Calu3 (cell line): ENCODE measurements around the gene ACAD8. TPM values are rescaled to one million over a fixed set of nuclear protein-coding genes. Genes with fewer than 3 reads are reported as not detected.

Experiments used
- BruUV-seq: library from RNA; stranded (reverse); fragments of 400-500 nt; replicated peaks from 2 replicates; lab custom pipeline; 2021; lab: Mats Ljungman, UMichigan
- CTCF ChIA-PET: fragments of 300-600 bp; sonication (Branson Sonifier 250); formaldehyde crosslinking; loops from one replicate; lab custom pipeline; 2022; ENCODE audit warnings: antibody characterized with exemption; lab: Charles Lee
- DNase-seq: peaks from one replicate; pipeline ENCODE4 v3.0.0; 2022
- H3K27ac Mint-ChIP-seq: one replicate; pipeline ENCODE4 v1.8.0; 2022; ENCODE audit warnings: mixed read lengths; ENCODE audit not compliant: unreplicated experiment
- H3K27me3 Mint-ChIP-seq: one replicate; pipeline ENCODE4 v1.8.0; 2022; ENCODE audit warnings: mixed read lengths; ENCODE audit not compliant: unreplicated experiment
- H3K36me3 Mint-ChIP-seq: one replicate; pipeline ENCODE4 v1.8.0; 2022; ENCODE audit warnings: mild to moderate bottlenecking, moderate library complexity, mixed read lengths; ENCODE audit not compliant: insufficient read depth, unreplicated experiment
- H3K4me1 Mint-ChIP-seq: one replicate; pipeline ENCODE4 v1.8.0; 2022; ENCODE audit warnings: mild to moderate bottlenecking, low read depth, mixed read lengths; ENCODE audit not compliant: unreplicated experiment
- H3K4me3 Mint-ChIP-seq: one replicate; pipeline ENCODE4 v1.8.0; 2022; ENCODE audit warnings: mild to moderate bottlenecking, low read depth, moderate library complexity, mixed read lengths; ENCODE audit not compliant: unreplicated experiment
- H3K9me3 Mint-ChIP-seq: one replicate; pipeline ENCODE4 v1.8.0; 2022; ENCODE audit warnings: low read depth, mixed read lengths; ENCODE audit not compliant: unreplicated experiment
- intact Hi-C: fragments of 100-400 bp; cut with micrococcal nuclease; formaldehyde crosslinking; loops from one replicate; pipeline ENCODE4 v1.10.0; 2022; ENCODE audit not compliant: unreplicated experiment
- total RNA-seq: library from RNA; stranded (reverse); gene quantifications from 2 replicates; pipeline ENCODE4 v1.2.3, GENCODE V29; 2022
- TF ChIP-seq, protein P1 (sequence below): fragments of 200-600 bp; IDR thresholded peaks from one replicate; pipeline ENCODE4 v1.8.0; 2022; ENCODE audit warnings: antibody characterized with exemption; ENCODE audit not compliant: unreplicated experiment

The ACAD8 gene
- total RNA-seq, 1 experiment from 2014 or later, result 21.0 TPM

DNA sequence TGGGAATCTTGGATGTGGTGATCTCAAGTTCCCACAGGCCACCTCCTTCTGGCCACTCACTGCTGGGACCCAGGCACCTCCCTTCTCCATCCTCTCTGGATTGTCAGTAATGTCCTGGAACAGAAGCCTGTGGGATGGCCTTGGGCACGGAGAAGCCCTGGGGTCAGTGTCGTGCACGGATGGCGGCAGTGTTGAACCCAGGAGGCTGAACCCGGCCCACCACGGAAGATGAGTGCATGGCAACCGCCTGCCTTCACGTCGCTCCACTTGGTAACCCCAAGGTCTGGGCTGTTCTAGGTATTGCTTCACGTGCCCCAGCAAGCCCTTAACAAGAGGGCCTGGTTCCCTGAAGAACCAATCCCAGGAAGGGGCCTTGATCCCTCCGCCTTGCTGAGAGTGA is 7.3 kb upstream of the ACAD8 start:
- no peak for DNase-seq
- H3K4me1 Mint-ChIP-seq, result no peaks in the 10 kb centered on the region
- H3K27ac Mint-ChIP-seq, result no peak overlapping the region
- H3K9me3 Mint-ChIP-seq, result no peaks in the 10 kb centered on the region
- TF ChIP-seq, protein P1, sequence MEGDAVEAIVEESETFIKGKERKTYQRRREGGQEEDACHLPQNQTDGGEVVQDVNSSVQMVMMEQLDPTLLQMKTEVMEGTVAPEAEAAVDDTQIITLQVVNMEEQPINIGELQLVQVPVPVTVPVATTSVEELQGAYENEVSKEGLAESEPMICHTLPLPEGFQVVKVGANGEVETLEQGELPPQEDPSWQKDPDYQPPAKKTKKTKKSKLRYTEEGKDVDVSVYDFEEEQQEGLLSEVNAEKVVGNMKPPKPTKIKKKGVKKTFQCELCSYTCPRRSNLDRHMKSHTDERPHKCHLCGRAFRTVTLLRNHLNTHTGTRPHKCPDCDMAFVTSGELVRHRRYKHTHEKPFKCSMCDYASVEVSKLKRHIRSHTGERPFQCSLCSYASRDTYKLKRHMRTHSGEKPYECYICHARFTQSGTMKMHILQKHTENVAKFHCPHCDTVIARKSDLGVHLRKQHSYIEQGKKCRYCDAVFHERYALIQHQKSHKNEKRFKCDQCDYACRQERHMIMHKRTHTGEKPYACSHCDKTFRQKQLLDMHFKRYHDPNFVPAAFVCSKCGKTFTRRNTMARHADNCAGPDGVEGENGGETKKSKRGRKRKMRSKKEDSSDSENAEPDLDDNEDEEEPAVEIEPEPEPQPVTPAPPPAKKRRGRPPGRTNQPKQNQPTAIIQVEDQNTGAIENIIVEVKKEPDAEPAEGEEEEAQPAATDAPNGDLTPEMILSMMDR, result no peak
- BruUV-seq, result no TSS peak
- intact Hi-C loops, result no loop called here
- no peak overlapping the region for H3K4me3 Mint-ChIP-seq
- CTCF ChIA-PET, result no interaction called here
- H3K36me3 Mint-ChIP-seq, result no peaks in the 10 kb centered on the region
- H3K27me3 Mint-ChIP-seq, result no peaks in the 10 kb centered on the region

DNA sequence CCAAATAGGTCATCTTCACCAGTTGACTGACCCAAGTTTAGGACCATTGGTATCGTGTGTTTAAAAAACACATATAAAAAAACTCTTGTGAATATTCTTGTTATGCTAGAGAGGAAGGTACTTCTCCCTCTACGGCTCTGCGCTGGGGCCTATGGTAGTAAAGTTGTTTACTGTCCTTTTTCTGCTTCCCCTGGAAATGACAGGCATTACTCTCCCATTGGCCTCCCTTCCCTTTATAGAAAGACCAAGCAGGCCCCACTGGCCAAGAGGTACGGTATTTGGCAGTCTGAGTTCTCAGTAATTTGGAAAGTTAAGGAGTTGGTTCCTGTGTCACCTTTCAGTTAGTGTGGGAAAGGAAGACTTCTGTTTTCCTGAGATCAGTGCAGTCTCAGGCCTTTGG is 6.7 kb upstream of the ACAD8 start:
- no TSS peak for BruUV-seq
- no peak for DNase-seq
- TF ChIP-seq, protein P1, result no peak
- Mint-ChIP-seq H3K9me3 (no peaks in the 10 kb centered on the region), H3K4me3 (no peak overlapping the region), H3K36me3 (no peaks in the 10 kb centered on the region), H3K27ac (no peak overlapping the region), H3K4me1 (no peaks in the 10 kb centered on the region), H3K27me3 (no peaks in the 10 kb centered on the region)
- CTCF ChIA-PET, result no interaction called here
- intact Hi-C loops, result no loop called here

DNA sequence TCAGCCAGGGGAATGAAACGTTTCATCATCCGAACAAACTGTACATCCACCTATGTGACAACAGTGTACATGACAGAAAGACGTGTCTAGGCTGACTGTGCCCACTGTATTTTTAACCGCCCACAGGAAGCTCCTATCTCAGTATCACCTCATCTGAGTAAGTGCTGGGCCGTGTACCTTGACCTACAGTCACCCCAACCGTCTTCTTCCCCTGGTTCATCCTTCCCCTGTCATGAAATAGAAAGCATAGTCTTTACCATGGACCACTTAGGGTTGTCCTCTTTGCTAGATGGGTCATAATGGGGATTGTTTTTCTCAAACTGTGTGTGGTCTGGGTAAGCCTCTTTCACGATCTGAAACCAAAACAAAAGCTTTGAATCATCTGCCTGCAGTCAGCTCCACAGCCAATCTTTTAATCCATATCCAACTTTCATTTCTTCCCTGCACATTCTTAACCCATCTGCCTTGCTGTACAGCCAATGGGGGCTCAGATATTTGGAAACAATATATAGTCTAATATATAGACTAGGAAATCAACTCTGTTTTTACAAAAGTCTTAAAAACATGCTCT is 4.4 kb upstream of the ACAD8 start:
- no peaks in the 10 kb centered on the region for H3K27me3 Mint-ChIP-seq
- intact Hi-C loops, result no loop called here
- no peak for DNase-seq
- no peak overlapping the region for H3K4me3 Mint-ChIP-seq
- peaks cover 19% of the 10 kb centered on the region for H3K36me3 Mint-ChIP-seq
- peaks cover 14% of the 10 kb centered on the region for H3K4me1 Mint-ChIP-seq
- no peak overlapping the region for H3K27ac Mint-ChIP-seq
- no TSS peak for BruUV-seq
- CTCF ChIA-PET, result interaction anchor here (0.7 kb wide), 1 partner anchor 23 kb away, joined by 3 read pairs; no protein-coding TSS in a partner anchor
- TF ChIP-seq, protein P1, result no peak
- H3K9me3 Mint-ChIP-seq, result no peaks in the 10 kb centered on the region

DNA sequence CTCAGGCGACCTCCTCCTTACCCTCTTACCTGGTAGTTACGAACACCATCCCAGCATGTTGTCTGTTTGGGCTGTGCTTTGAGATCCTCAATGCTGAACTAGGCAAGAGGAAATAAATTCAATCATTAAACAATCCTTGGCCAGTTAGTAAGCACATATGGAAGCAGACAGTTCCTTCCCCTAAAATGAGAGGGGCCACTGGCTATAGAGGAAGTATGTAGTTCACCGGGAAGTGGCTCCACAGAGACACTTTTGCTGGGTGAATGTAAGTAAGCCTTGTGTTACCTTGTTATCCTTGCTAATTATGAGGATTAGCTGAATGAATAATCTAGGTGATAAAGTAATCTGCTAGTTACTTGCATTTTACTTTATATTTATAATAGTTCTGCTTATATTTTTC is 3.1 kb upstream of the ACAD8 start:
- Mint-ChIP-seq H3K27ac (no peak overlapping the region), H3K27me3 (no peaks in the 10 kb centered on the region), H3K4me3 (no peak overlapping the region), H3K4me1 (peaks cover 14% of the 10 kb centered on the region), H3K36me3 (peaks cover 23% of the 10 kb centered on the region), H3K9me3 (no peaks in the 10 kb centered on the region)
- no TSS peak for BruUV-seq
- CTCF ChIA-PET, result no interaction called here
- intact Hi-C loops, result no loop called here
- no peak for DNase-seq
- TF ChIP-seq, protein P1, result no peak
